SU-DHL-6 (cell line): ENCODE data around the gene KPNA1.

ENCODE experiments used
- H2AFZ ChIP-seq: fragments of 200-600 bp; sonication (generic); 2 replicates; pipeline ENCODE4 v1.6.1; 2014; ENCODE audit warnings: low read depth, mild to moderate bottlenecking, moderate library complexity, mixed read lengths, antibody characterized with exemption, low read length; ENCODE audit not compliant: severe bottlenecking
- H3F3A ChIP-seq: fragments of 200-600 bp; shearing (Covaris generic); 2 replicates; pipeline ENCODE4 v1.6.0; 2016; ENCODE audit warnings: antibody characterized with exemption, mild to moderate bottlenecking; ENCODE audit not compliant: insufficient read depth
- H3K27ac ChIP-seq: fragments of 200-600 bp; sonication (generic); 2 replicates; pipeline ENCODE4 v1.5.1; 2016; ENCODE audit warnings: low read depth, mild to moderate bottlenecking, low read length, moderate library complexity, mixed read lengths
- H3K27me3 ChIP-seq: fragments of 200-600 bp; sonication (generic), shearing (Covaris generic); 2 replicates; pipeline ENCODE4 v1.6.0; 2014; ENCODE audit warnings: mild to moderate bottlenecking, low read length
- H3K36me3 ChIP-seq: fragments of 200-600 bp; sonication (generic); 2 replicates; pipeline ENCODE4 v1.6.1; 2014; ENCODE audit warnings: mild to moderate bottlenecking, low read length, mixed read lengths
- H3K4me2 ChIP-seq: fragments of 300-600, 200-600 bp; shearing (Covaris generic), sonication (generic); 2 replicates; pipeline ENCODE4 v1.6.0; 2014; ENCODE audit warnings: low read length, low read depth, mild to moderate bottlenecking; ENCODE audit not compliant: poor library complexity, severe bottlenecking
- H3K4me3 ChIP-seq: fragments of 200-600 bp; sonication (generic); 2 replicates; pipeline ENCODE4 v1.5.1; 2014; ENCODE audit warnings: antibody characterized with exemption, low read length, mild to moderate bottlenecking, mixed read lengths; ENCODE audit not compliant: insufficient read depth, poor library complexity, severe bottlenecking
- H3K79me2 ChIP-seq: fragments of 200-600 bp; sonication (generic); 2 replicates; pipeline ENCODE4 v1.6.1; 2014; ENCODE audit warnings: mild to moderate bottlenecking, low read length, moderate library complexity; ENCODE audit not compliant: insufficient read depth
- H3K9ac ChIP-seq: fragments of 200-600 bp; sonication (generic); 2 replicates; pipeline ENCODE4 v1.7.0; 2014; ENCODE audit warnings: mild to moderate bottlenecking, low read length
- H3K9me2 ChIP-seq: fragments of 200-600 bp; sonication (generic); replicated peaks from 2 replicates; pipeline ENCODE4 v1.6.1; 2014; ENCODE audit warnings: low read length; ENCODE audit not compliant: insufficient read depth
- H3K9me3 ChIP-seq: fragments of 200-600 bp; sonication (generic); 2 replicates; pipeline ENCODE4 v1.6.1; 2014; ENCODE audit warnings: low read length, mixed read lengths; ENCODE audit not compliant: insufficient read depth
- H4K20me1 ChIP-seq: fragments of 200-600 bp; sonication (generic); 2 replicates; pipeline ENCODE4 v1.6.1; 2014; ENCODE audit warnings: low read depth, mild to moderate bottlenecking, antibody characterized with exemption, low read length, moderate library complexity, mixed read lengths
- CTCF ChIP-seq: fragments of 200-600 bp; sonication (generic); IDR thresholded peaks from one replicate; pipeline ENCODE4 v1.5.1; 2017; ENCODE audit warnings: antibody characterized with exemption, mild to moderate bottlenecking, low read length, moderate library complexity; ENCODE audit not compliant: insufficient read depth, poor library complexity, severe bottlenecking
- EZH2phosphoT487 ChIP-seq: fragments of 200-600 bp; sonication (generic), shearing (Covaris generic); conservative IDR thresholded peaks from 2 replicates; pipeline ENCODE4 v1.6.1; 2018; ENCODE audit warnings: mild to moderate bottlenecking, antibody characterized with exemption, low read length, moderate library complexity, mixed read lengths

KPNA1 gene

GRCh38 chr3:122553171-122553570 is 38.4 kb upstream of the KPNA1 start:
- Histone ChIP-seq H3K27ac (no peak overlapping the region), H3K4me3 (no peak overlapping the region), H4K20me1 (no peaks in the 10 kb centered on the region), H3K4me2 (no peak overlapping the region), H3K36me3 (no peaks in the 10 kb centered on the region), H3K9me3 (no peaks in the 10 kb centered on the region), H3K79me2 (no peaks in the 10 kb centered on the region), H3F3A (no peaks in the 10 kb centered on the region), H3K9me2 (no peaks in the 10 kb centered on the region), H3K9ac (no peak overlapping the region), H2AFZ (no peak overlapping the region), H3K27me3 (no peaks in the 10 kb centered on the region)
- TF ChIP-seq CTCF (no peak), EZH2phosphoT487 (no peak)

GRCh38 chr3:122548619-122549018 is 33.9 kb upstream of the KPNA1 start:
- Histone ChIP-seq H3K79me2 (no peaks in the 10 kb centered on the region), H4K20me1 (no peaks in the 10 kb centered on the region), H3F3A (no peaks in the 10 kb centered on the region), H3K9me2 (no peaks in the 10 kb centered on the region), H3K4me3 (no peak overlapping the region), H3K9me3 (no peaks in the 10 kb centered on the region), H3K36me3 (no peaks in the 10 kb centered on the region), H3K27ac (no peak overlapping the region), H3K27me3 (no peaks in the 10 kb centered on the region), H3K9ac (no peak overlapping the region), H2AFZ (no peak overlapping the region), H3K4me2 (no peak overlapping the region)
- TF ChIP-seq CTCF (no peak), EZH2phosphoT487 (no peak)

GRCh38 chr3:122548076-122548475 is 33.3 kb upstream of the KPNA1 start:
- no peaks in the 10 kb centered on the region for H3K36me3 ChIP-seq
- no peaks in the 10 kb centered on the region for H4K20me1 ChIP-seq
- no peak overlapping the region for H2AFZ ChIP-seq
- no peak for TF ChIP-seq CTCF
- no peak overlapping the region for H3K4me2 ChIP-seq
- H3F3A ChIP-seq: no peaks in the 10 kb centered on the region
- no peaks in the 10 kb centered on the region for H3K9me3 ChIP-seq
- no peaks in the 10 kb centered on the region for H3K27me3 ChIP-seq
- no peak overlapping the region for H3K27ac ChIP-seq
- H3K9me2 ChIP-seq: no peaks in the 10 kb centered on the region
- no peak overlapping the region for H3K4me3 ChIP-seq
- H3K79me2 ChIP-seq: no peaks in the 10 kb centered on the region
- no peak overlapping the region for H3K9ac ChIP-seq

- H2AFZ ChIP-seq: no peak overlapping the region
- H3K79me2 ChIP-seq: no peaks in the 10 kb centered on the region
- no peak for TF ChIP-seq CTCF
- TF ChIP-seq EZH2phosphoT487: no peak
- H3K9me2 ChIP-seq: no peaks in the 10 kb centered on the region
- no peaks in the 10 kb centered on the region for H3K9me3 ChIP-seq
- H3K27ac ChIP-seq: no peak overlapping the region
- H4K20me1 ChIP-seq: no peaks in the 10 kb centered on the region
- H3K4me2 ChIP-seq: no peak overlapping the region
- H3K27me3 ChIP-seq: no peaks in the 10 kb centered on the region
- H3K4me3 ChIP-seq: no peak overlapping the region
- H3K36me3 ChIP-seq: no peaks in the 10 kb centered on the region
- no peak overlapping the region for H3K9ac ChIP-seq
- H3F3A ChIP-seq: no peaks in the 10 kb centered on the region
These were observed 31.4 kb upstream of the KPNA1 start for GRCh38 chr3:122546151-122546550.
